Upper lobe of left lung (tissue), 6 donors: ENCODE measurements around the gene MRPL9. TPM values are rescaled to one million over a fixed set of nuclear protein-coding genes. Genes with fewer than 3 reads are reported as not detected.

Experiments
- ATAC-seq, 2 donors: fragments of 200-7000 bp; cut with Tn5 transposase; one replicate each; pipeline ENCODE4 v1.9.1; 2022; ENCODE audit warnings: mild to moderate bottlenecking in 2 of 2, moderate library complexity in 2 of 2; ENCODE audit not compliant: low FRiP score in 2 of 2
- DNase-seq, 2 donors: peaks; one replicate each; pipeline ENCODE4 v3.0.0-alpha.2; 2019 to 2020
- H3K27ac ChIP-seq, 4 donors: fragments of 200-600 bp; sonication (generic); one replicate each; pipeline ENCODE4 v1.5.1; 2016 to 2019
- H3K27me3 ChIP-seq, 4 donors: fragments of 200-600 bp; sonication (generic); one replicate each; pipeline ENCODE4 v1.5.1; 2017 to 2019
- H3K36me3 ChIP-seq, 4 donors: fragments of 200-600 bp; sonication (generic); one replicate each; pipeline ENCODE4 v1.5.1; 2016 to 2019
- H3K4me1 ChIP-seq, 4 donors: fragments of 200-600 bp; sonication (generic); one replicate each; pipeline ENCODE4 v1.5.1; 2018 to 2019
- H3K4me3 ChIP-seq, 4 donors: fragments of 200-600 bp; sonication (generic); one replicate each; pipeline ENCODE4 v1.5.1; 2017 to 2019; ENCODE audit warnings: mild to moderate bottlenecking in 2 of 4, moderate library complexity in 1 of 4
- H3K9me3 ChIP-seq, 4 donors: fragments of 200-600 bp; sonication (generic); one replicate each; pipeline ENCODE4 v1.5.1; 2018 to 2019
- CTCF ChIP-seq, 6 experiments: fragments of 450-650 bp in 4 of 6; fragments of 200-600 bp in 2 of 6; sonication (generic) in 2 of 6; IDR thresholded peaks; one replicate each; pipeline ENCODE4 v1.5.1; 2016 to 2019; ENCODE audit warnings: antibody characterized with exemption in 6 of 6
- EP300 ChIP-seq, 4 donors: sonication (generic); formaldehyde crosslinking; IDR thresholded peaks; one replicate each; pipeline ENCODE4 v1.5.1; 2017; ENCODE audit warnings: antibody characterized with exemption in 4 of 4, control low read depth in 2 of 4
- POLR2A ChIP-seq, 4 donors: fragments of 450-650 bp; IDR thresholded peaks; one replicate each; pipeline ENCODE4 v1.5.1; 2016 to 2017; ENCODE audit warnings: antibody characterized with exemption in 4 of 4, mild to moderate bottlenecking in 2 of 4
- POLR2AphosphoS5 ChIP-seq, 2 donors: sonication (generic); formaldehyde crosslinking; IDR thresholded peaks; one replicate each; pipeline ENCODE4 v1.5.1; 2017; ENCODE audit warnings: antibody characterized with exemption in 2 of 2
- WGBS, 2 donors: methylation state at CpG; one replicate each; pipeline ENCODE4 v1.1.5; 2017 to 2018; 5-methylcytosine and 5-hydroxymethylcytosine counted together
- total RNA-seq, 6 donors: library from RNA; depleted of rRNA in 4 of 6; stranded (reverse); fragments of >200 nt in 4 of 6; gene quantifications; one replicate each; pipeline versions ENCODE4 v1.1.0 to v1.2.1, GENCODE V29; 2016 to 2021
- donor health status: DM: no; HTN: no; CAD: no; lungs with moderate emphysema.
- donor health status: DM: no; HTN: yes; CAD: no; lungs with severe emphysema.

MRPL9 gene
- total RNA-seq, 6 donors from 2014 or later, result 27.6 to 94.3 (median 53.2) TPM

GRCh38 chr1:151714820-151715725 is 48.2 kb downstream of the MRPL9 start:
- no peak overlapping the region for H3K4me3 ChIP-seq
- peaks cover 0 to 13% (median 8%) of the 10 kb centered on the region in 4 donors for H3K27me3 ChIP-seq
- WGBS, 2 donors, result 69 to 71% methylated on average over 10 of the region's 10 CpGs

GRCh38 chr1:151713874-151714273 is 49.4 kb downstream of the MRPL9 start:
- no peaks in the 10 kb centered on the region for H3K36me3 ChIP-seq
- WGBS, 2 donors, result 82 to 83% methylated on average over 2 of the region's 2 CpGs
- DNase-seq (no peak), ATAC-seq (no peak)
- peaks cover 0 to 13% (median 8%) of the 10 kb centered on the region in 4 donors for H3K27me3 ChIP-seq
- no peak overlapping the region for H3K27ac ChIP-seq
- H3K9me3 ChIP-seq, result no peaks in the 10 kb centered on the region
- H3K4me1 ChIP-seq, result peaks cover 4 to 23% (median 9%) of the 10 kb centered on the region in 4 donors
- no peak for TF ChIP-seq EP300 (IDR thresholded peaks at IDR 0.05)
- TF ChIP-seq CTCF (IDR thresholded peaks at IDR 0.05), result no peak
- TF ChIP-seq POLR2AphosphoS5 (IDR thresholded peaks at IDR 0.05), result no peak
- no peak for TF ChIP-seq POLR2A (IDR thresholded peaks at IDR 0.05)
- H3K4me3 ChIP-seq, result no peak overlapping the region

More at GRCh38 chr1:151714820-151715725, 48.2 kb downstream of the MRPL9 start:
- Histone ChIP-seq H3K36me3 (no peaks in the 10 kb centered on the region), H3K9me3 (no peaks in the 10 kb centered on the region), H3K27ac (no peak overlapping the region), H3K4me1 (peaks cover 4 to 25% (median 9%) of the 10 kb centered on the region in 4 donors)
- ATAC-seq, result no peak
- no peak for DNase-seq
- no peak for TF ChIP-seq EP300 (IDR thresholded peaks at IDR 0.05)
- TF ChIP-seq POLR2A (IDR thresholded peaks at IDR 0.05), result no peak
- TF ChIP-seq POLR2AphosphoS5 (IDR thresholded peaks at IDR 0.05), result no peak
- TF ChIP-seq CTCF (IDR thresholded peaks at IDR 0.05), result no peak

GRCh38 chr1:151713044-151713443 is 50.3 kb downstream of the MRPL9 start:
- peaks cover 3 to 19% (median 9%) of the 10 kb centered on the region in 4 donors for H3K4me1 ChIP-seq
- no peaks in the 10 kb centered on the region for H3K9me3 ChIP-seq
- WGBS, 2 donors, result 57 to 60% methylated on average over 1 to 2 of the region's 2 CpGs
- no peak for DNase-seq
- H3K27ac ChIP-seq, result no peak overlapping the region
- no peak for ATAC-seq
- no peak overlapping the region for H3K4me3 ChIP-seq
- H3K27me3 ChIP-seq, result peaks cover 0 to 13% (median 8%) of the 10 kb centered on the region in 4 donors
- TF ChIP-seq POLR2A (IDR thresholded peaks at IDR 0.05) (no peak), CTCF (IDR thresholded peaks at IDR 0.05) (no peak), POLR2AphosphoS5 (IDR thresholded peaks at IDR 0.05) (no peak), EP300 (IDR thresholded peaks at IDR 0.05) (no peak)
- H3K36me3 ChIP-seq, result no peaks in the 10 kb centered on the region

GRCh38 chr1:151711951-151712350 is 51.3 kb downstream of the MRPL9 start:
- peaks cover 0 to 12% (median 8%) of the 10 kb centered on the region in 4 donors for H3K27me3 ChIP-seq
- no peak overlapping the region for H3K4me3 ChIP-seq
- ATAC-seq (no peak), DNase-seq (no peak)
- H3K4me1 ChIP-seq, result peaks cover 0 to 8% (median 7%) of the 10 kb centered on the region in 4 donors
- WGBS, 2 donors, result 63% methylated on average over 10 of the region's 10 CpGs
- H3K36me3 ChIP-seq, result no peaks in the 10 kb centered on the region
- TF ChIP-seq EP300 (IDR thresholded peaks at IDR 0.05) (no peak), POLR2AphosphoS5 (IDR thresholded peaks at IDR 0.05) (no peak), CTCF (IDR thresholded peaks at IDR 0.05) (no peak), POLR2A (IDR thresholded peaks at IDR 0.05) (no peak)
- H3K27ac ChIP-seq, result no peak overlapping the region
- no peaks in the 10 kb centered on the region for H3K9me3 ChIP-seq
